Ovary (tissue), 9 donors: Measurements from ENCODE around the gene CAMSAP1. TPM values are rescaled to one million over a fixed set of nuclear protein-coding genes. Genes with fewer than 3 reads are reported as not detected.

Experiments
- DNase-seq, 5 donors: peaks; one replicate each; pipeline ENCODE4 v3.0.0-alpha.2; 2019 to 2020
- H3K27ac ChIP-seq, 2 donors: fragments of 200-600 bp; one replicate each; pipeline versions ENCODE4 v1.5.1 to v1.8.0; 2019 to 2022
- H3K27me3 ChIP-seq: fragments of 200-600 bp; one replicate; pipeline ENCODE4 v1.8.0; 2022
- H3K36me3 ChIP-seq: fragments of 200-600 bp; sonication (generic); one replicate; pipeline ENCODE4 v1.5.1; 2019
- H3K4me1 ChIP-seq: one replicate; pipeline ENCODE4 v1.8.1; 2013; ENCODE audit warnings: mild to moderate bottlenecking, moderate library complexity; ENCODE audit not compliant: insufficient read depth
- H3K4me3 ChIP-seq: fragments of 200-600 bp; sonication (generic); one replicate; pipeline ENCODE4 v1.5.1; 2017
- H3K9me3 ChIP-seq, 2 donors: fragments of 200-600 bp in 1 of 2; sonication (generic) in 1 of 2; one replicate each; pipeline versions ENCODE4 v1.5.1 to v1.8.1; 2013 to 2019; ENCODE audit warnings: mild to moderate bottlenecking in 1 of 2, moderate library complexity in 1 of 2
- CTCF ChIP-seq, 3 donors: fragments of 450-650 bp in 2 of 3; fragments of 200-600 bp in 1 of 3; IDR thresholded peaks; one replicate each; pipeline versions ENCODE4 v1.5.1 to v1.8.0; 2016 to 2022; ENCODE audit warnings: antibody characterized with exemption in 3 of 3, mild to moderate bottlenecking in 1 of 3
- EP300 ChIP-seq: sonication (generic); formaldehyde crosslinking; IDR thresholded peaks from one replicate; pipeline ENCODE4 v1.6.1; 2017; ENCODE audit warnings: antibody characterized with exemption
- POLR2A ChIP-seq: fragments of 450-650 bp; IDR thresholded peaks from one replicate; pipeline ENCODE4 v1.6.1; 2017; ENCODE audit warnings: antibody characterized with exemption, mild to moderate bottlenecking, moderate library complexity
- WGBS, 3 donors: extraction: QIAGEN DNeasy Blood & Tissue Kit in 1 of 3; methylation state at CpG; one replicate each; pipeline versions ENCODE4 v1.1.5 to v1.1.7; 2013 to 2017; 5-methylcytosine and 5-hydroxymethylcytosine counted together
- intact Hi-C, 4 donors: fragments of 100-400 bp; cut with DNase I; formaldehyde crosslinking; loops; one replicate each; pipeline versions ENCODE4 v1.11.0 to v1.15.1; 2022 to 2023
- polyA plus RNA-seq, 2 donors: library from polyadenylated mRNA; stranded (reverse); fragments of 200-250 nt in 1 of 2; fragments of 350-450 nt in 1 of 2; fragmentation: Illumina TruSeq in 1 of 2; extraction: RNeasy Lipid Tissue Mini Kit (QIAGEN cat#74804) in 1 of 2; gene quantifications; one replicate each; pipeline ENCODE4 v1.2.3, GENCODE V29; 2013 to 2014
- total RNA-seq, 7 donors: library from RNA; depleted of rRNA in 2 of 7; stranded (reverse); fragments of >200 nt in 2 of 7; fragmentation: NEBNext Ultra II Directional in 3 of 7; extraction: Animal tissue kit (Norgen Biotek cat#: 25700) in 3 of 7; gene quantifications; one replicate each; pipeline versions ENCODE4 v1.1.0 to v1.2.4, GENCODE V29; 2016 to 2023
- donor health status: DM: no; HTN: no; CAD: no; lungs with moderate emphysema.
- donor health status: DM: no; HTN: no; CAD: no.
- donor health status: Bipolar disorder and iron deficiency.
- donor health status: DM: yes; HTN: yes; CAD: no.
- donor health status: DM: no; HTN: no; CAD: no.
- donor health status: DM: yes; HTN: yes; CAD: no.

The CAMSAP1 gene
- total and polyA plus RNA-seq, 9 donors, result 9.4 to 62.6 (median 38.0) TPM

- Histone ChIP-seq H3K9me3 (no peaks in the 10 kb centered on the region), H3K4me3 (no peak overlapping the region), H3K27ac (no peak overlapping the region), H3K36me3 (no peaks in the 10 kb centered on the region), H3K4me1 (no peaks in the 10 kb centered on the region), H3K27me3 (no peaks in the 10 kb centered on the region)
- intact Hi-C loops, result no loop called here
- no peak for TF ChIP-seq EP300
- no peak for TF ChIP-seq CTCF (IDR thresholded peaks at IDR 0.05)
- no peak for TF ChIP-seq POLR2A
- 85 to 88% (median 87%) methylated on average over 15 of the region's 15 CpGs for WGBS, 3 donors
- no peak for DNase-seq
Observed at GRCh38 chr9:135774239-135774747, 133.1 kb downstream of the CAMSAP1 start.

GRCh38 chr9:135773530-135774238 lies 133.7 kb downstream of the CAMSAP1 start:
- H3K36me3 ChIP-seq, result no peaks in the 10 kb centered on the region
- no peaks in the 10 kb centered on the region for H3K27me3 ChIP-seq
- H3K9me3 ChIP-seq, result no peaks in the 10 kb centered on the region
- 79 to 81% (median 80%) methylated on average over 10 to 11 of the region's 11 CpGs for WGBS, 3 donors
- no peak overlapping the region for H3K27ac ChIP-seq
- no peak for DNase-seq
- intact Hi-C loops, result no loop called here
- H3K4me3 ChIP-seq, result no peak overlapping the region
- H3K4me1 ChIP-seq, result no peaks in the 10 kb centered on the region
- TF ChIP-seq CTCF (IDR thresholded peaks at IDR 0.05) (no peak), POLR2A (no peak), EP300 (no peak)

- H3K9me3 ChIP-seq, result no peaks in the 10 kb centered on the region
- H3K36me3 ChIP-seq, result no peaks in the 10 kb centered on the region
- WGBS, 3 donors, result 71 to 77% (median 72%) methylated on average over 35 to 36 of the region's 36 CpGs
- no peak overlapping the region for H3K4me3 ChIP-seq
- H3K4me1 ChIP-seq, result no peaks in the 10 kb centered on the region
- H3K27ac ChIP-seq, result no peak overlapping the region
- H3K27me3 ChIP-seq, result no peaks in the 10 kb centered on the region
- TF ChIP-seq POLR2A (no peak), CTCF (IDR thresholded peaks at IDR 0.05) (no peak), EP300 (no peak)
- DNase-seq, result no peak
- intact Hi-C loops, result no loop called here
Observed at GRCh38 chr9:135772702-135773493, 134.4 kb downstream of the CAMSAP1 start.

GRCh38 chr9:135772056-135772646 lies 135.2 kb downstream of the CAMSAP1 start:
- TF ChIP-seq CTCF (IDR thresholded peaks at IDR 0.05) (no peak), EP300 (no peak), POLR2A (no peak)
- DNase-seq, result no peak
- Histone ChIP-seq H3K4me1 (no peaks in the 10 kb centered on the region), H3K36me3 (no peaks in the 10 kb centered on the region), H3K27ac (no peak overlapping the region), H3K9me3 (no peaks in the 10 kb centered on the region), H3K4me3 (no peak overlapping the region), H3K27me3 (no peaks in the 10 kb centered on the region)
- WGBS, 3 donors, result 91 to 92% (median 91%) methylated on average over 11 to 13 of the region's 13 CpGs
- intact Hi-C loops, result no loop called here
